GM12878 (cell line): ENCODE data around the gene COL6A1. TPM values are rescaled to one million over a fixed set of nuclear protein-coding genes. Genes with fewer than 3 reads are reported as not detected.

ENCODE experiments used
- ATAC-seq: fragments of 200-7000 bp; cut with Tn5 transposase; 3 replicates; pipeline ENCODE4 v1.9.1; 2020; ENCODE audit warnings: mild to moderate bottlenecking, moderate library complexity
- BruUV-seq: library from RNA; stranded (reverse); fragments of 400-500 nt; replicated peaks from 2 replicates; lab custom pipeline; 2021; lab: Mats Ljungman, UMichigan
- CTCF ChIA-PET: fragments of 300-600 bp; sonication (Branson Sonifier 250); formaldehyde crosslinking; extraction: SDS; loops from one replicate; lab custom pipeline; 2021; ENCODE audit warnings: inconsistent platforms; lab: Yijun Ruan, JAX
- POLR2A ChIA-PET: fragments of 350-600 bp; formaldehyde crosslinking; extraction: SDS; loops from one replicate; lab custom pipeline; 2021; ENCODE audit warnings: inconsistent platforms; lab: Charles Lee
- RAD21 ChIA-PET: fragments of 300-600 bp; sonication (Branson Sonifier 250); formaldehyde crosslinking; loops from one replicate; lab custom pipeline; 2023; ENCODE audit warnings: antibody characterized with exemption; ENCODE audit not compliant: unreplicated experiment; lab: Charles Lee
- SMC1A ChIA-PET: fragments of 300-600 bp; sonication (Branson Sonifier 250); formaldehyde crosslinking; loops from one replicate; lab custom pipeline; 2023; ENCODE audit not compliant: unreplicated experiment, uncharacterized antibody; lab: Charles Lee
- DNase-seq: peaks from one replicate; pipeline ENCODE4 v3.0.0-alpha.2; 2011; ENCODE audit warnings: low read depth, low spot score
- FAIRE-seq: peaks from 3 replicates; lab custom pipeline; 2011; peaks lifted over from hg19 to GRCh38; lab: Jason Lieb, UNC
- H2AFZ ChIP-seq: 2 replicates; pipeline ENCODE4 v1.6.0; 2011; ENCODE audit warnings: low read depth, low read length, control low read depth; ENCODE audit not compliant: control insufficient read depth
- H3K27ac ChIP-seq: 2 replicates; pipeline ENCODE4 v1.5.1; 2011; ENCODE audit warnings: control low read depth; ENCODE audit not compliant: control insufficient read depth, insufficient read depth
- H3K27me3 ChIP-seq, 2 experiments: replicated peaks in 1 of 2; 2 replicates each; pipeline versions ENCODE4 v1.6.0 to v1.6.1; 2011; ENCODE audit warnings: low read length in 1 of 2; ENCODE audit not compliant: control insufficient read depth in 2 of 2, insufficient read depth in 2 of 2
- H3K36me3 ChIP-seq, 2 experiments: 2 replicates each; pipeline ENCODE4 v1.5.1; 2011; ENCODE audit warnings: low read length in 1 of 2; ENCODE audit not compliant: control insufficient read depth in 2 of 2, insufficient read depth in 2 of 2
- H3K4me1 ChIP-seq: 2 replicates; pipeline ENCODE4 v1.6.1; 2011; ENCODE audit warnings: mild to moderate bottlenecking, low read length, moderate library complexity, mixed read lengths; ENCODE audit not compliant: control insufficient read depth, insufficient read depth
- H3K4me2 ChIP-seq: 2 replicates; pipeline ENCODE4 v1.6.0; 2011; ENCODE audit warnings: control low read depth; ENCODE audit not compliant: control insufficient read depth, insufficient read depth
- H3K4me3 ChIP-seq: fragments of 200-600 bp; sonication (generic); 2 replicates; pipeline ENCODE4 v1.5.1; 2016
- H3K79me2 ChIP-seq: 2 replicates; pipeline ENCODE4 v1.6.0; 2011; ENCODE audit warnings: low read length; ENCODE audit not compliant: control insufficient read depth, insufficient read depth
- H3K9ac ChIP-seq: 2 replicates; pipeline ENCODE4 v1.8.0; 2011; ENCODE audit warnings: low read length, control low read depth, mixed read lengths; ENCODE audit not compliant: control insufficient read depth, insufficient read depth
- H3K9me3 ChIP-seq: replicated peaks from 3 replicates; pipeline ENCODE4 v1.5.1; 2011; ENCODE audit warnings: mild to moderate bottlenecking, low read length; ENCODE audit not compliant: control insufficient read depth, insufficient read depth
- H4K20me1 ChIP-seq: 2 replicates; pipeline ENCODE4 v1.6.0; 2011; ENCODE audit not compliant: control insufficient read depth, insufficient read depth
- ATF3 ChIP-seq: IDR thresholded peaks from 2 replicates; pipeline ENCODE4 v1.6.1; 2011; ENCODE audit warnings: low read depth, mild to moderate bottlenecking, low read length, moderate library complexity, borderline replicate concordance; ENCODE audit errors: extremely low read depth
- DPF2 ChIP-seq: fragments of 450-650 bp; IDR thresholded peaks from 2 replicates; pipeline ENCODE4 v1.6.1; 2017; ENCODE audit warnings: mild to moderate bottlenecking
- IKZF1 ChIP-seq: fragments of 450-650 bp; conservative IDR thresholded peaks from 2 replicates; pipeline ENCODE4 v1.6.1; 2017; ENCODE audit warnings: antibody characterized with exemption, mild to moderate bottlenecking
- IRF4 ChIP-seq: IDR thresholded peaks from 2 replicates; pipeline ENCODE4 v1.6.1; 2011; ENCODE audit warnings: low read depth, low read length
- KAT2A ChIP-seq: conservative IDR thresholded peaks from 2 replicates; pipeline ENCODE4 v1.6.1; 2011; ENCODE audit warnings: low read depth, low read length; ENCODE audit not compliant: control insufficient read depth
- NKRF ChIP-seq: fragments of 450-650 bp; conservative IDR thresholded peaks from 2 replicates; pipeline ENCODE4 v1.6.1; 2017; ENCODE audit warnings: mild to moderate bottlenecking, moderate library complexity
- SIN3A ChIP-seq: IDR thresholded peaks from 2 replicates; pipeline ENCODE4 v1.6.1; 2012; ENCODE audit warnings: low read depth, low read length, improper control_type of control experiment
- WGBS: methylation state at CpG from one replicate; pipeline ENCODE4 v1.1.6; 2016; ENCODE audit warnings: low lambda C conversion rate; ENCODE audit not compliant: insufficient replicate concordance, insufficient coverage; ENCODE audit errors: missing lambda C conversion rate; 5-methylcytosine and 5-hydroxymethylcytosine counted together
- in situ Hi-C: fragments of 300-500 bp; cut with MboI; formaldehyde crosslinking; loops from 9 replicates; pipeline ENCODE4 v1.14.3; 2018; ENCODE audit warnings: mixed read lengths
- intact Hi-C: fragments of 100-400 bp; cut with micrococcal nuclease; formaldehyde crosslinking; loops from one replicate; pipeline ENCODE4 v1.14.2; 2022; ENCODE audit not compliant: unreplicated experiment
- polyA plus RNA-seq, 11 experiments: library from polyadenylated mRNA; depleted of rRNA in 4 of 11; unstranded in 6 of 11; stranded (reverse) in 5 of 11; fragments of >200 nt; fragmentation: Nextera tagmentation in 4 of 11; fragmentation: Illumina TruSeq in 1 of 11; extraction: Ambion mirVana in 4 of 11; extraction: Trizol in 1 of 11; gene quantifications; 1 replicate in 1 of 11; 2 replicates in 10 of 11; pipeline versions ENCODE4 v1.2.1 to v1.2.3, GENCODE V29; 2011 to 2016; ENCODE audit warnings: inconsistent platforms in 2 of 11, missing spikeins in 2 of 11, low read depth in 1 of 11
- total RNA-seq, 4 experiments: library from RNA; depleted of rRNA in 3 of 4; stranded (reverse); fragments of >200 nt in 3 of 4; fragmentation: Illumina TruSeq in 1 of 4; extraction: Trizol in 1 of 4; gene quantifications; 2 replicates each; pipeline versions ENCODE4 v1.2.1 to v1.2.3, GENCODE V29; 2013 to 2021

The COL6A1 gene
- total and polyA plus RNA-seq, 10 of the 15 experiments (the other 5 are each of a cell fraction or from before 2014, with no cell fraction given): 0.12 to 1.3 (median 0.20) TPM; not detected in 7

- DNase-seq (no peak), FAIRE-seq (no peak), ATAC-seq (no peak)
- Histone ChIP-seq H3K4me1 (peaks cover 3% of the 10 kb centered on the region; the same call in 1 of the 2 replicates), H3K4me2 (no peak overlapping the region), H3K9me3 (no peaks in the 10 kb centered on the region; the same call in 2 of the 3 replicates), H3K27me3 (no peaks in the 10 kb centered on the region), H3K79me2 (no peaks in the 10 kb centered on the region), H3K36me3 (no peaks in the 10 kb centered on the region), H3K4me3 (no peak overlapping the region), H4K20me1 (no peaks in the 10 kb centered on the region), H2AFZ (no peak overlapping the region), H3K9ac (no peak overlapping the region), H3K27ac (no peak overlapping the region)
- in situ Hi-C loops (no loop called here), intact Hi-C loops (no loop called here)
- WGBS: 85% methylated on average over 10 of the region's 10 CpGs
- ChIA-PET CTCF (no interaction called here), SMC1A (no interaction called here), RAD21 (no interaction called here), POLR2A (no interaction called here)
- BruUV-seq: no TSS peak
- TF ChIP-seq IKZF1 (no peak), SIN3A (no peak), KAT2A (no peak), DPF2 (no peak), ATF3 (no peak), IRF4 (no peak), NKRF (no peak)
Observed at GRCh38 chr21:46054031-46054430, 72.5 kb downstream of the COL6A1 start.
